Activated T-helper 17 cell treated with anti-CD3 and anti-CD28 coated beads, Interleukin-2, amount 50 U/mL, for 72 hours (primary cell): Measurements from ENCODE around the gene CNOT4. TPM values are rescaled to one million over a fixed set of nuclear protein-coding genes. Genes with fewer than 3 reads are reported as not detected.
"Not testable (repeated sequence)": the region's sequence is repeated elsewhere in the genome, so short reads cannot be mapped to it uniquely, and the experiment has no call there.

Source experiments
- ATAC-seq: fragments of 150-1000 bp; cut with Tn5 transposase; replicated peaks from 2 replicates; pipeline ENCODE4 v1.10.0; 2021; ENCODE audit warnings: mild to moderate bottlenecking, moderate library complexity
- H3K27ac Mint-ChIP-seq: one replicate; pipeline ENCODE4 v1.8.0; 2022; ENCODE audit warnings: mixed read lengths
- H3K27me3 Mint-ChIP-seq: one replicate; pipeline ENCODE4 v1.8.0; 2022; ENCODE audit warnings: mixed read lengths
- H3K36me3 Mint-ChIP-seq: one replicate; pipeline ENCODE4 v1.8.0; 2022; ENCODE audit warnings: low read depth, mild to moderate bottlenecking, mixed read lengths
- H3K4me1 Mint-ChIP-seq: one replicate; pipeline ENCODE4 v1.8.0; 2022; ENCODE audit warnings: mixed read lengths
- H3K4me3 Mint-ChIP-seq: one replicate; pipeline ENCODE4 v1.8.0; 2022; ENCODE audit warnings: mild to moderate bottlenecking, mixed read lengths
- H3K9me3 Mint-ChIP-seq: one replicate; pipeline ENCODE4 v1.8.0; 2022; ENCODE audit warnings: mixed read lengths
- total RNA-seq, 2 donors: library from RNA; stranded (reverse); gene quantifications; one replicate each; pipeline ENCODE4 v1.2.3, GENCODE V29; 2022

Gene CNOT4
- total RNA-seq, 2 donors from 2014 or later, result 20.1 to 28.1 TPM

- Mint-ChIP-seq H3K4me3 (no peak overlapping the region), H3K27ac (peak overlapping the region; percentile 2), H3K9me3 (no peaks in the 10 kb centered on the region), H3K27me3 (no peaks in the 10 kb centered on the region), H3K36me3 (peaks cover 9% of the 10 kb centered on the region), H3K4me1 (peaks cover 23% of the 10 kb centered on the region)
- ATAC-seq, result no peak
Measured at GRCh38 chr7:135449436-135449835, 60.5 kb downstream of the CNOT4 start.

DNA sequence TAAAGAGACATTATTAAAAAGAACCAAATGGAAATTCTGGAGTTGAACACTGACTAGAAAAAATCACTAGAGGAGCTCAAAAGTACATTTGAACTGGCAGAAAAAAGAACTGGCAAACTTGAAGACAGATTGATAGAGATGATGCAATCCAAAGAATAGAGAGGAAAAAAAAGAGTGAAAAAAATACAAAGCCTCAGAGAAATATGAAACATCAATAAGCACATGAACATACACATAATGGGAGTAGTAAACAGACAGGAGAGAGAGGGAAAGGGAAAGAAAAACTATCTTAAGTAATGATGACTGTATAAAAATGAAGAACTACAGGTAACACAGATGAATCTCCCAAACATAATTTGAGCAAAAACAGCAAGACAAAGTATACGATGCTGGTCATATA, 61.1 kb downstream of the CNOT4 start:
- Mint-ChIP-seq H3K9me3 (no peaks in the 10 kb centered on the region), H3K27ac (no peak overlapping the region), H3K4me3 (no peak overlapping the region), H3K27me3 (no peaks in the 10 kb centered on the region), H3K4me1 (peaks cover 19% of the 10 kb centered on the region), H3K36me3 (peaks cover 11% of the 10 kb centered on the region)
- ATAC-seq, result no peak

DNA sequence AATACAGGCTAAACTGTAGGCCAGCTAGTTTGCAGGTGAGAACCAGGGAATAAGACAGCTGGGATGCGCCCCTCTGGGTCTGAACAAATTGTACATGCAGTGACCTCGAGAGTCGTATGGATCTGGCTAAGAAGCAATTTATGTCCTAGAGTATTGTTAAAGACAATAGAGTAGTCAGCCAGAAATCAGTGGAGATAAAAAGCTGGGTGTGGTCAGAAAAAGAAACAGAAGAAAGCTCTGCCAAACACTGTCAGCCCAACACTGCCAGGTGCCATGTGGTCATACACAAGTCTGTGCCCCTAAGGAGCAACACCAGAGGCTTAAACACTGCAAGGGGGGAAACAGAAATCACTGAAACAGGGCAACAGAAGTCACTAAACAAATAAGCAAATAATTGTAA, 62.2 kb downstream of the CNOT4 start:
- Mint-ChIP-seq H3K27ac (no peak overlapping the region), H3K4me1 (peaks cover 19% of the 10 kb centered on the region), H3K36me3 (peaks cover 17% of the 10 kb centered on the region), H3K27me3 (no peaks in the 10 kb centered on the region), H3K9me3 (no peaks in the 10 kb centered on the region), H3K4me3 (no peak overlapping the region)
- ATAC-seq, result no peak

DNA sequence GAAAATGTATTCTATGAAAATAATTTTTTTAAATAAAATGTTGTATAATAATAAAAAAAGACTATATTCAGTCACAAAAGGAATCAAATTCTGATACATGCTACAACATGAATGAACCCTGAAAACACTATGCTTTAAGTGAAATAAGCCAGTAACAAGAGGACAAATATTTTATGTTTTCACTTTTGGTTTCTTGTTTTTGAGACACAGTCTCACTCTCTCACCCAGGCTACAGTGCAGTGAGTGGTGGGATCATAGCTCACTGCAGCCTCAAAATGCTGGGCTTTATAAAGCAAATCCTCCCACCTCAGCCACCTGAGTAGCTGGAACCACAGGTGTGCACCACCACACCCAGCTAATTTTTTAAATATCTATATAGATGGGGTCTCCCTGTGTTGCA, 64.2 kb downstream of the CNOT4 start:
- H3K4me1 Mint-ChIP-seq, result peaks cover 19% of the 10 kb centered on the region
- H3K36me3 Mint-ChIP-seq, result peaks cover 17% of the 10 kb centered on the region
- no peak overlapping the region for H3K27ac Mint-ChIP-seq
- H3K9me3 Mint-ChIP-seq, result no peaks in the 10 kb centered on the region
- no peak for ATAC-seq
- no peaks in the 10 kb centered on the region for H3K27me3 Mint-ChIP-seq
- H3K4me3 Mint-ChIP-seq, result no peak overlapping the region

DNA sequence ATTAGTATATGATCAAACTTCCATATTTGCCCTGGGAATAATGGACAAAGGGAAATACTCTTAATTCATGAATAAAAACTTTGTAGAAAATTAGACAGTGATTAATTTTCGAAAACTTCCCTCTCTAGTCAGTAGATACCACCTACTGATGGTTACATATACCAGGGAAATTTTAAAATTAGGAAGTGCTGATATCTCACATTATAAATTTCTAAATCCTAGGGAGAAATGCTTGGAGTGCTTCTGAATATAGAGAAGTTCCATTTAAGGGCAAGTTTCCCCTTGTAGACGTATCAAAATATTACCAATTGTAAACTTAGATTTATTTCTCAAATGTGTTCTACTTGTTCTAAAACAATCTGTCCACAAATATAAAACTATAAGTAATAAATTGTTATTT, 64.6 kb downstream of the CNOT4 start:
- Mint-ChIP-seq H3K4me1 (peaks cover 19% of the 10 kb centered on the region), H3K36me3 (peaks cover 17% of the 10 kb centered on the region)
- not testable (repeated sequence) for H3K27ac Mint-ChIP-seq, H3K27me3 Mint-ChIP-seq, H3K9me3 Mint-ChIP-seq, ATAC-seq, H3K4me3 Mint-ChIP-seq

DNA sequence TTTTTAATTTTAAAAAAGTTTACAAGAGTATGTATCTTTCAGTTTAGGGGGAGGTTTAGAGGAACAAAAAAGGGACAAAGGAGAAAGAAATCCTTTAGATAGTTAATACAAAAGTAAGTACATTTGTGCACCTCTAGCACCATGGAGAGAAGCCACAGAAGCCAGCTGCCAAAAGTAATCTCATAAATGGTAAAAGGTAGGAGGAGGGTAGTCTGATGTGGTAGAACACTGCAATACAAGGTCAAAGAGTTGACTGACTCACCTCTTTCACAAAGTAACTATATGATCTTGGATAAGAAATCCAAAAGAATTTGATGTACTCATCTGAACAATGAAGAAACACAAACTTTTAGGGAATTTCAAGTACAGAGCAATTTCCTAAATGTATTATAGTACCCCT, 68.1 kb downstream of the CNOT4 start:
- ATAC-seq, result peak; percentile 75

DNA sequence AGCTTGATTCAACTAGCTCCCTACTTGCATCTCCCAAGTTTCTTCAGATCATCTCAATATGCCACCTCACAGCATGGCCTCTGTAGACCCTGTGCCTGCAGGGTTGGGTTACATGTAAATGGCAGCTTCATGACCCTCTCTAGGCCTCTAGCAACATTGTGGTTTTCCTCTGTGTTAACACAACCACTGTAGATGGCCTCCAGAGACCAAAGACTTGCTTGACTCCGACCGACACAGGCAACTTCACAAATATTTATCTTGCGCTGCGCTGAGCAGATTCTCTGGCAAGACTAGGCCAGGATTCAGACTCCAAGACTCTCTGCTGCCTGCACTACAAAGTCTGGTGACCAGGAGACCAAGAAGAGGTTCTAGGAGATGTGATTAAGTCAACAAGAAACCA, 75.9 kb downstream of the CNOT4 start:
- Mint-ChIP-seq H3K27ac (no peak overlapping the region), H3K9me3 (peaks cover 8% of the 10 kb centered on the region), H3K27me3 (no peaks in the 10 kb centered on the region), H3K4me3 (no peak overlapping the region), H3K4me1 (peaks cover 17% of the 10 kb centered on the region), H3K36me3 (peaks cover 83% of the 10 kb centered on the region)
- no peak for ATAC-seq

More for the DNA sequence above, 68.1 kb downstream of the CNOT4 start:
- Mint-ChIP-seq H3K27me3 (no peaks in the 10 kb centered on the region), H3K4me3 (no peak overlapping the region), H3K9me3 (no peaks in the 10 kb centered on the region), H3K27ac (no peak overlapping the region), H3K36me3 (peaks cover 34% of the 10 kb centered on the region), H3K4me1 (no peaks in the 10 kb centered on the region)

DNA sequence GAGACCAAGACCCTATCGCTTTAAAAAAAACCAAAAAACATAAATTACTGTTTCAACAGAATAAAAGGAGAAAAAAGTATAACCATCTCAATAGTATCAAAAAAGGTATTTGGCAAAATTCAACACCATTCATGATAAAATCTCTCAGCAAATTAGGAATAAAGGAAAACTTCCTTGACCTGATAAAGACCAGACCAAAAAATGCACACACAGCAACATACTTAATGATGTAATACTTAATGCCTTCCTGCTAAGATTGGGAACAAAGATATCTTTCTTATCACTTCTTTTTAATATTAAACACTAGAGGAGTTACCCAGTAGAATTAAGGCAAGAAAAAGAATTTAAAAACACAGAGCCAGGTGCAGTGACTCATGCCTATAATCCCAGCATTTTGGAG, 79.3 kb downstream of the CNOT4 start:
- no peak overlapping the region for H3K4me3 Mint-ChIP-seq
- H3K27ac Mint-ChIP-seq, result no peak overlapping the region
- H3K4me1 Mint-ChIP-seq, result peaks cover 34% of the 10 kb centered on the region
- peaks cover 11% of the 10 kb centered on the region for H3K9me3 Mint-ChIP-seq
- ATAC-seq, result no peak
- peaks cover 60% of the 10 kb centered on the region for H3K36me3 Mint-ChIP-seq
- H3K27me3 Mint-ChIP-seq, result no peaks in the 10 kb centered on the region

DNA sequence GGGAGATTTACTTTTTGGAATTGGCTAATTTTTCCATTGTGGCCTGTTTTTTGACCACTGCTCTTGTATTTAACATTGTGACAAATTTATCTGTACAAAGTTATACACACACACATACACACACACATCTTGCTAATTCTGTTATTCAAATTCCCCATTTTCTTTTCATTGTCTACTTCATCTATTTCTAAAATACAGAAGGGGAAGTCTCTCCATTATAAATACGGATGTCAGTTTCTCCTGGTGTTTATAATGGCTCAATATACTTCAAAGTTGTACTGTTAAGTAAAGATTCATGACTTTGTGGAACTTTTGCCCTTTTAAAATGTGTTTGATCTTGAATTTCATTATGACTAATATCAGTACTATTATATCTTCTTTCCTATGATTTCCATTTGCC, 81.0 kb downstream of the CNOT4 start:
- no peak for ATAC-seq
- peaks cover 33% of the 10 kb centered on the region for H3K4me1 Mint-ChIP-seq
- H3K9me3 Mint-ChIP-seq, result peaks cover 8% of the 10 kb centered on the region
- no peak overlapping the region for H3K4me3 Mint-ChIP-seq
- peak overlapping the region; percentile 60 for H3K27ac Mint-ChIP-seq
- H3K27me3 Mint-ChIP-seq, result no peaks in the 10 kb centered on the region
- H3K36me3 Mint-ChIP-seq, result peaks cover 43% of the 10 kb centered on the region

DNA sequence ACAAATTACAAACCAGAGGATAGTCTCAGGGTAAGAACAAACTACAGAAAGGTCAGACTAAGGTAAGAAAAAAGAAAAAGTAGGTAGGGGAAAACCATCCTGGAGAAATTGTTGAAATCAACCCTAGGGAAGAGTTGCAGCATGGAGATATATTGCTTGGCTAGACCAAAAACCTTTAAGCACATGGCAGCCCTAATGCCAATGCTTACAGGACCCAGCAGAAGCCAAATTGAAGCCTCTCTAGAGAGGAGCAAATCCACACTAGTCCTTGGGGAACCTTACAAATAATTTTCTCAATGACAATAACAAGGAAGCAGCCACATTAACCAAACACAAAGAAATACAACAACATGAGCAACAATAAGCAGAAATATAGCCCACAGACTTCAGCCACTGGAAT, 81.9 kb downstream of the CNOT4 start:
- Mint-ChIP-seq H3K27me3 (no peaks in the 10 kb centered on the region), H3K4me1 (peaks cover 39% of the 10 kb centered on the region), H3K4me3 (no peak overlapping the region), H3K27ac (no peak overlapping the region), H3K36me3 (peaks cover 39% of the 10 kb centered on the region), H3K9me3 (peaks cover 8% of the 10 kb centered on the region)
- ATAC-seq, result no peak

DNA sequence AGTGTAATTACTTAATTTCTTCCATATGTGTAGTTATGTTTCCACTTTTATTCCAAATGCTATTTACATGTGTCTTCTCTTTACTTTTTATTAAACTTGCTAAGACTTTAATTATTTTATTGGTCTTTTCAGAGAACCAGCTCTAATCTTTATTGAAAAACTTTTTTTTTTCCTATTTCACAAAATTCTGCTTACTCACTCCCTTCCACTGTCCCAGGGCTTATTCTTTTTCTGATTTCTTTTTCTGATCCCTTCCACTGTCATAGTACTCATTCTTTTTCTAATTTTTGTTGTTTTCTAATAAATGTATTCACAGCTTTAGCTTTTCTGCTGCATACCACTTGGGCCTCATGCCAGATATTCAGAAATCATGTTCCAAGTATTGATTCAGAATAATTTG, 82.7 kb downstream of the CNOT4 start:
- H3K4me1 Mint-ChIP-seq, result peaks cover 41% of the 10 kb centered on the region
- H3K36me3 Mint-ChIP-seq, result peaks cover 32% of the 10 kb centered on the region

GRCh38 chr7:135425036-135425435, 84.9 kb downstream of the CNOT4 start:
- Mint-ChIP-seq H3K27ac (no peak overlapping the region), H3K9me3 (peaks cover 8% of the 10 kb centered on the region), H3K36me3 (peaks cover 35% of the 10 kb centered on the region), H3K27me3 (no peaks in the 10 kb centered on the region), H3K4me1 (peaks cover 41% of the 10 kb centered on the region), H3K4me3 (no peak overlapping the region)
- ATAC-seq, result no peak

More for the DNA sequence above, 82.7 kb downstream of the CNOT4 start:
- Mint-ChIP-seq H3K27me3 (no peaks in the 10 kb centered on the region), H3K4me3 (no peak overlapping the region), H3K9me3 (peaks cover 8% of the 10 kb centered on the region), H3K27ac (no peak overlapping the region)
- no peak for ATAC-seq

DNA sequence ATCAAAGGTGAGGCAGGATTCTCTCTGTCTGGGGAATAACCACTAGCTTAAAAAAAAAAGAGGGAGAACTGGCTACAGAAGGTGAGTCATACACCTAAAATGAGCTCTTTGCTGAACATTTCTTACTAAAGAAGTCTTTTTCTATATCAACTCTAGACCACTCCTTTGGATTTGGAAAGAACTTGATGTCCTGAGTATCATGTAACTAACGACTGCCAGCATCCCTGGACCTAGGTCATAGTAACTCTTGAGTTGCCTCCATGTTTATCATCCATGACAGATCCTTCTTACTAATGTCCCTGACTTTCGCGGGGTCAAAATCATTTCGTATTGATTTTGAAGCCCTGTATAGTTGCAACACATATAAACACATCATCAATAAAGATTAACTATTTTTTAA, 89.1 kb downstream of the CNOT4 start:
- Mint-ChIP-seq H3K9me3 (no peaks in the 10 kb centered on the region), H3K4me1 (peaks cover 16% of the 10 kb centered on the region), H3K27ac (peak overlapping the region; percentile 37), H3K36me3 (peaks cover 57% of the 10 kb centered on the region), H3K4me3 (no peak overlapping the region), H3K27me3 (no peaks in the 10 kb centered on the region)
- ATAC-seq, result no peak

DNA sequence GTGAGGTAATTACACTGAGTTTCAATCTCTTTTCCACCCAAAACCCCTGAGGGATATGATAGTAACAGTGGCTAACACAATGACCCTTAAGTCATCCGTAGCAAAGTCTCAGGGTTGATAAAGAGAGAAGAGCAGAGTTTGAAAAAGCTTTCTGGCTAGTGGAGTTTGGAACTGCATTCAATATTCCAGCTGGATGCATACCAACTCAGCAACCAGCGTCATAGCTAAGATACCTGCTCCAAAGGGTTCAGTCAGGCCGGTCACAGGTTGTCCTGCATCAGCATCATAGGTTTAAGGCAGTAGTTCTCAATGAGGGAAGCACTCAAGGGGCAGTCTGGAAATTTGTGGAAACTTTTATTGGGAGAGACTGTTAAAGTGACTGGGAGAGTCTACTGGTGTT, 93.5 kb downstream of the CNOT4 start:
- ATAC-seq, result no peak
- Mint-ChIP-seq H3K4me3 (no peak overlapping the region), H3K36me3 (peaks cover 76% of the 10 kb centered on the region), H3K9me3 (no peaks in the 10 kb centered on the region), H3K4me1 (no peaks in the 10 kb centered on the region), H3K27me3 (no peaks in the 10 kb centered on the region), H3K27ac (no peak overlapping the region)

- H3K4me1 Mint-ChIP-seq, result no peaks in the 10 kb centered on the region
- no peak overlapping the region for H3K4me3 Mint-ChIP-seq
- no peaks in the 10 kb centered on the region for H3K9me3 Mint-ChIP-seq
- H3K27ac Mint-ChIP-seq, result no peak overlapping the region
- peaks cover 70% of the 10 kb centered on the region for H3K36me3 Mint-ChIP-seq
- no peak for ATAC-seq
- no peaks in the 10 kb centered on the region for H3K27me3 Mint-ChIP-seq
Measured at GRCh38 chr7:135414850-135415439, 95.0 kb downstream of the CNOT4 start.

- Mint-ChIP-seq H3K4me3 (no peak overlapping the region), H3K4me1 (no peaks in the 10 kb centered on the region), H3K27ac (no peak overlapping the region), H3K27me3 (no peaks in the 10 kb centered on the region), H3K36me3 (peaks cover 69% of the 10 kb centered on the region), H3K9me3 (no peaks in the 10 kb centered on the region)
- no peak for ATAC-seq
Measured at GRCh38 chr7:135414208-135414607, 95.7 kb downstream of the CNOT4 start.
